Lower leg skin (tissue), 3 donors: ENCODE measurements around the gene DMXL1.

Experiments
- POLR2A ChIP-seq, 2 donors: fragments of 450-650 bp; IDR thresholded peaks; one replicate each; pipeline ENCODE4 v1.6.1; 2016 to 2017; ENCODE audit warnings: antibody characterized with exemption in 2 of 2, mild to moderate bottlenecking in 1 of 2, moderate library complexity in 1 of 2
- TF ChIP-seq, protein P1 (sequence below), 3 donors: fragments of 450-650 bp; IDR thresholded peaks; one replicate each; pipeline ENCODE4 v1.5.1; 2016; ENCODE audit warnings: antibody characterized with exemption in 3 of 3, mild to moderate bottlenecking in 3 of 3, moderate library complexity in 2 of 3

- TF ChIP-seq POLR2A (IDR thresholded peaks at IDR 0.05) = no peak
- TF ChIP-seq, protein P1, sequence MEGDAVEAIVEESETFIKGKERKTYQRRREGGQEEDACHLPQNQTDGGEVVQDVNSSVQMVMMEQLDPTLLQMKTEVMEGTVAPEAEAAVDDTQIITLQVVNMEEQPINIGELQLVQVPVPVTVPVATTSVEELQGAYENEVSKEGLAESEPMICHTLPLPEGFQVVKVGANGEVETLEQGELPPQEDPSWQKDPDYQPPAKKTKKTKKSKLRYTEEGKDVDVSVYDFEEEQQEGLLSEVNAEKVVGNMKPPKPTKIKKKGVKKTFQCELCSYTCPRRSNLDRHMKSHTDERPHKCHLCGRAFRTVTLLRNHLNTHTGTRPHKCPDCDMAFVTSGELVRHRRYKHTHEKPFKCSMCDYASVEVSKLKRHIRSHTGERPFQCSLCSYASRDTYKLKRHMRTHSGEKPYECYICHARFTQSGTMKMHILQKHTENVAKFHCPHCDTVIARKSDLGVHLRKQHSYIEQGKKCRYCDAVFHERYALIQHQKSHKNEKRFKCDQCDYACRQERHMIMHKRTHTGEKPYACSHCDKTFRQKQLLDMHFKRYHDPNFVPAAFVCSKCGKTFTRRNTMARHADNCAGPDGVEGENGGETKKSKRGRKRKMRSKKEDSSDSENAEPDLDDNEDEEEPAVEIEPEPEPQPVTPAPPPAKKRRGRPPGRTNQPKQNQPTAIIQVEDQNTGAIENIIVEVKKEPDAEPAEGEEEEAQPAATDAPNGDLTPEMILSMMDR (IDR thresholded peaks at IDR 0.05) = no peak
Measured at GRCh38 chr5:119212676-119213075, 141.8 kb downstream of the DMXL1 start.
